Mucosa of descending colon (tissue), 3 donors: ENCODE measurements around the gene MAML2. TPM values are rescaled to one million over a fixed set of nuclear protein-coding genes. Genes with fewer than 3 reads are reported as not detected.

Experiments used
- ATAC-seq: fragments of 200-7000 bp; cut with Tn5 transposase; one replicate; pipeline ENCODE4 v1.9.1; 2020; ENCODE audit warnings: mild to moderate bottlenecking, moderate library complexity
- DNase-seq, 3 donors: peaks; one replicate each; pipeline ENCODE4 v3.0.0-alpha.2; 2020
- H3K36me3 ChIP-seq: fragments of 200-600 bp; one replicate; pipeline ENCODE4 v1.8.0; 2021; ENCODE audit warnings: low read depth, mild to moderate bottlenecking
- H3K4me1 ChIP-seq: fragments of 200-600 bp; one replicate; pipeline ENCODE4 v1.8.0; 2021; ENCODE audit warnings: low read depth, mild to moderate bottlenecking
- H3K4me3 ChIP-seq: fragments of 200-600 bp; one replicate; pipeline ENCODE4 v1.8.0; 2021; ENCODE audit warnings: mild to moderate bottlenecking
- H3K9me3 ChIP-seq: fragments of 200-600 bp; one replicate; pipeline ENCODE4 v1.8.0; 2021; ENCODE audit warnings: mild to moderate bottlenecking
- CTCF ChIP-seq: fragments of 200-600 bp; IDR thresholded peaks from one replicate; pipeline ENCODE4 v1.8.0; 2022; ENCODE audit warnings: antibody characterized with exemption, mild to moderate bottlenecking
- intact Hi-C, 2 donors: fragments of 100-400 bp; cut with DNase I in 1 of 2; cut with micrococcal nuclease in 1 of 2; formaldehyde crosslinking; loops; one replicate each; pipeline versions ENCODE4 v1.11.0 to v1.11.1; 2022; cut with DNase I, micrococcal nuclease
- microRNA-seq: library from miRNA; unstranded; fragments of <30 nt; microRNA quantifications from one replicate; pipeline ENCODE4, GENCODE V29; 2019
- total RNA-seq, 3 donors: library from RNA; stranded (reverse); fragmentation: NEBNext Ultra II Directional in 2 of 3; extraction: Animal tissue kit (Norgen Biotek cat#: 25700) in 2 of 3; gene quantifications; one replicate each; pipeline versions ENCODE4 v1.2.1 to v1.2.4, GENCODE V29; 2021 to 2023
- donor health status: DM: no; HTN: no; CAD: no; lungs with moderate emphysema.
- donor health status: DM: no; HTN: no; CAD: no.
- donor health status: DM: no; HTN: yes; CAD: no.

The MAML2 gene
- total RNA-seq, 3 donors from 2014 or later: 15.2 to 26.4 (median 15.8) TPM

DNA sequence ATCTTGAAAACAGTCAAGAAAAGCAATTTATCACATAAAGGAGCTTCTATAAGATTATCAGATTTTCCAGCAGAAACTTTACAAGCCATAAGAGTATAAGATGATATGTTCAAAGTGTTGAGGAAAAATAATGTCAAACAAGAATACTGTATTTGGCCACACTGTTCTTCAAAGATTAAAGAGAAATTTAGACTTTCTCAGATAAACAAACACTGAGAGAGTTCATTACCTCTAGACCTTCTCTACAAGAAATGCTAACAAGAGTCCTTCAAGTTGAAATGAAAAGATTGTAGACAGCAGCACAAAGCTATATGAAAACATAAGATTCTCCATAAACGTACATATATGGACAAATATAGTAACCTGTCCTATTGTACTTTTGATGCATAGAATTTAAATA is 411.1 kb downstream of the MAML2 start:
- H3K4me3 ChIP-seq: no peak overlapping the region
- intact Hi-C loops: no loop called here
- no peaks in the 10 kb centered on the region for H3K36me3 ChIP-seq
- no peak for TF ChIP-seq CTCF
- no peaks in the 10 kb centered on the region for H3K9me3 ChIP-seq
- no peak for DNase-seq
- H3K4me1 ChIP-seq: no peaks in the 10 kb centered on the region
- ATAC-seq: no peak

- DNase-seq (no peak), ATAC-seq (no peak)
- Histone ChIP-seq H3K36me3 (no peaks in the 10 kb centered on the region), H3K4me3 (no peak overlapping the region), H3K9me3 (no peaks in the 10 kb centered on the region), H3K4me1 (no peaks in the 10 kb centered on the region)
- intact Hi-C loops: no loop called here
- TF ChIP-seq CTCF: no peak
Measured at GRCh38 chr11:95930948-95931347, 412.0 kb downstream of the MAML2 start.

GRCh38 chr11:95926726-95927125 is 416.3 kb downstream of the MAML2 start:
- no peak for TF ChIP-seq CTCF
- ATAC-seq (no peak), DNase-seq (no peak)
- no peak overlapping the region for H3K4me3 ChIP-seq
- peaks cover 9% of the 10 kb centered on the region for H3K4me1 ChIP-seq
- no peaks in the 10 kb centered on the region for H3K9me3 ChIP-seq
- intact Hi-C loops: no loop called here
- no peaks in the 10 kb centered on the region for H3K36me3 ChIP-seq

Small RNAs within 50 kb of the gene (microRNA-seq; reads per million reads assigned to microRNA genes)
- gene MIR1260B: not detected

Other genes with a start within 250 kb of the MAML2 start
- gene CCDC82, start 46.7 kb upstream of the MAML2 start, total RNA-seq: 10 to 100 TPM; 16.5 to 26.0 (median 22.2) TPM
- gene JRKL, start 46.8 kb upstream of the MAML2 start, total RNA-seq: 1 to 10 TPM; 9.4 to 9.9 (median 9.8) TPM